Measurements from ENCODE around the gene SALL4. TPM values are rescaled to one million over a fixed set of nuclear protein-coding genes. Genes with fewer than 3 reads are reported as not detected.

Gene SALL4
- total RNA-seq, 1 experiment from 2014 or later, result 279 TPM

GRCh38 chr20:51733070-51733469 lies 69.3 kb downstream of the SALL4 start:
- H4K20me1 ChIP-seq (ENCODE audit: control insufficient read depth, insufficient read depth, insufficient read length), result no peaks in the 10 kb centered on the region
- H3K9me3 Mint-ChIP-seq, result no peaks in the 10 kb centered on the region
- no peak overlapping the region for H2BK120ac ChIP-seq (ENCODE audit: low read depth, low read length, poor library complexity, severe bottlenecking)
- H3T11ph ChIP-seq (ENCODE audit: low read length), result no peak overlapping the region
- H2BK12ac ChIP-seq (ENCODE audit: insufficient read length, low read depth, low read length), result no peak overlapping the region
- no peak overlapping the region for H3K4me3 Mint-ChIP-seq
- H3K27ac ChIP-seq (ENCODE audit: insufficient read length, low read depth, low read length), result no peak overlapping the region
- H3K14ac ChIP-seq (ENCODE audit: insufficient read depth, low read length), result no peak overlapping the region
- H3K4me1 Mint-ChIP-seq, result peaks cover 12 to 15% of the 10 kb centered on the region in 2 experiments; a peak in 3 of 4 replicates
- no peak for DNase-seq
- H4K91ac ChIP-seq (ENCODE audit: insufficient read length, low read depth, low read length), result no peak overlapping the region
- H2AK5ac ChIP-seq (ENCODE audit: insufficient read length, low read length), result no peak overlapping the region
- H2BK15ac ChIP-seq (ENCODE audit: low read depth, low read length), result no peak overlapping the region
- no peak for TF ChIP-seq CTCF (conservative IDR thresholded peaks at IDR 0.05)
- H4K8ac ChIP-seq (replicated peaks; ENCODE audit: insufficient read length, low read depth, low read length), result no peak overlapping the region
- no CpG with 5 or more reads among the region's 3 CpGs for WGBS (ENCODE audit: extremely low coverage, insufficient read length, low lambda C conversion rate)
- no peaks in the 10 kb centered on the region for H3K36me3 Mint-ChIP-seq (ENCODE audit: insufficient read depth in 1 of 3, low read depth in 3 of 3)
- H4K5ac ChIP-seq (ENCODE audit: insufficient read length, low read depth, low read length), result no peak overlapping the region
- H2BK20ac ChIP-seq (ENCODE audit: low read depth, low read length, poor library complexity, severe bottlenecking), result no peak overlapping the region
- H3K79me2 ChIP-seq (ENCODE audit: insufficient read depth, low read length), result no peaks in the 10 kb centered on the region
- H3K56ac ChIP-seq (ENCODE audit: insufficient read length, low read depth, low read length), result no peak overlapping the region
- H3K27me3 Mint-ChIP-seq (ENCODE audit: low read depth), result no peaks in the 10 kb centered on the region
- no peak overlapping the region for H3K9ac ChIP-seq (ENCODE audit: extremely low read depth, insufficient read length, low read length)
- no peak overlapping the region for H3K4ac ChIP-seq (ENCODE audit: low read depth, low read length)
- H2AFZ ChIP-seq (ENCODE audit: low read length), result no peak overlapping the region
- H2BK5ac ChIP-seq (ENCODE audit: insufficient read length, low read length), result no peak overlapping the region
- H3K18ac ChIP-seq (ENCODE audit: insufficient read length, low read depth, low read length), result no peak overlapping the region
- H3K23me2 ChIP-seq (ENCODE audit: insufficient read length, low read depth, low read length, poor library complexity, severe bottlenecking), result no peaks in the 10 kb centered on the region
- H3K27me3 ChIP-seq (ENCODE audit: insufficient read depth, low read length), result no peaks in the 10 kb centered on the region
- H3K23ac ChIP-seq (ENCODE audit: insufficient read length, low read depth, low read length), result no peak overlapping the region
- no peak overlapping the region for H3K4me2 ChIP-seq (ENCODE audit: insufficient read depth, insufficient read length, low read length)
- H3K4me1 ChIP-seq (ENCODE audit: insufficient read depth, low read length), result no peaks in the 10 kb centered on the region
- no peak overlapping the region for H3K27ac Mint-ChIP-seq
- no peaks in the 10 kb centered on the region for H3K79me1 ChIP-seq (ENCODE audit: insufficient read depth, low read depth, low read length, poor library complexity, severe bottlenecking)
- H3K9me3 ChIP-seq (ENCODE audit: control insufficient read depth, low read depth, low read length), result no peaks in the 10 kb centered on the region

Other genes starting within 250 kb of the SALL4 start
- 11.5 and 12.1 TPM in 2 replicates for gene ATP9A, start 34.1 kb downstream of the SALL4 start, total RNA-seq (2021)